Hypothalamus (tissue), 51 donors: ENCODE measurements around the gene FOXP3.

ENCODE experiments used
- DNase-seq, 51 donors: peaks; one replicate each; lab custom pipeline; 2025; lab: John Stamatoyannopoulos, UW

The FOXP3 gene

DNA sequence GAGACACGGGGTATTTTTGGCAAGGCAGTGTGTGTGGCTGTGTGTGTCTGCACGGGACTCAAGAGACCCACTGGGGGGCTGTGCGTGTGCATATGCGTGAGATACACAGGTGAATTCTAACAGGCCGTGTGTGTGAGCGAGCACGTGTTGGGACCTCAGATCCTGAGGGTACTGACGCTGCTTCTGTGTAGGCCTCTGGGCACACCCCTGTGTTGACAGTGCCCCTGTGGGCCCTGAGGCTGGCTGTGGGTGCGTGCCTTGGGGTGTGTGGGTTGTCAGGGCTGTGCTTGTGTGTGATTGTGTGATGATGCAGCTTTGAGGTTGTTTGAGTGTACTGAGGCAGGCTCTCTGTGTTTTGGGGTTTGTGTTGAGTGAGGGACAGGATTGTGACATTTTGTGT lies 13.9 kb downstream of the FOXP3 start:
- no peak for DNase-seq

DNA sequence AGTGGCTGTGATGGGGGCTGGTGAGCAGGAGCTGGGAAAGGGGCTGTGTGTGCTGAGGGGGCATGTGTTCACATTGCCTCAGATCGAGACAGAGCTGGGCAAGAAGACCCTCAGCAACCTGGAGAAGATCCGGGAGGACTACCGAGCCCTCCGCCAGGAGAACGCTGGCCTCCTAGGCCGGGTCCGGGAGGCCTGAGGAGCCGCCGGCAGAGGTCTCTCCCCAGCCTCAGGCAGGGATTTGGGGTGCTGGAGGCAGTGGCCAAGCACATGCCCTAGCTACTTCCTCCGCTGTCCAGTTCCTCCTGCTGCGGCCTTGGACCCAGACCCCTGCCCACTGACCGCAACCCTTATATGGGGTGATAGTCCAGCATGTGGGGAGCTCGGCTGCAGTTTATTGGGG lies 14.4 kb downstream of the FOXP3 start:
- DNase-seq, result no peak

DNA sequence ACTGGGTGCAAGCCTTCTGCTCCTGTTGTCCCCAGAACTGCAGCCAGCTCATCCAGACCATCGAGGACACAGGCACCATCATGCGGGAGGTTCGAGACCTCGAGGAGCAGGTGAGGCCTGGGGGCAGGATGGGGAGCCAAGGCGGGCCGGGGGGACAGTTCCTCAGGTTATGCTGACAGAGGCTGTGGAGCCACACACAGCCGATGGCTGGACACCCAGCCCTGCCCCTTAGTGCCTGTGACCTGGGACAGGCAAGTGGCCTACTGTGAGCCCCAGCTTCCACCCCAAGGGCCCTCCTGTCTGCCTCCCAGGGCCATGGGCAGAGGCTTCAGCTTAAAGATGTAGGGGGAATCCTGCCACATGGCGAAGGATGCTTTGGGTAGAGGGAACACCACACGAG lies 14.9 kb downstream of the FOXP3 start:
- DNase-seq, result no peak

DNA sequence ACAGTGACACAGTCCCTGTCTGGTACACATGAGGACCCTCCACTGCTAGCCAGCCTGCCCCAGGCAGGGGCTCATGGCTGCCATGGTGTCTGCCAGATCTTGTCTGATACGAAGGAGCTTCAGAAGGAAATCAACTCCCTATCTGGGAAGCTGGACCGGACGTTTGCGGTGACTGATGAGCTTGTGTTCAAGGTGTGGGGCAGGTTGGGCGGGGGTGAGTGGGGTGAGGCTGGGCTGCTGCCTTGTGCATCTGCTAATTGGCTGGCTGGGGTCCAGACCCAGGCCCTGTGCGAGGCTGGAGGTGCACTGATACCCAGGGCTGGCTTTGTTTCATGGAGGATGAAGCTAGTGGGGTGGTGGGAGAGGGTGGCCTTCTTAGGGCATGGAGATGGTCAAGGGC lies 15.4 kb downstream of the FOXP3 start:
- no peak for DNase-seq

GRCh38 chrX:49247916-49248811 lies 16.3 kb downstream of the FOXP3 start:
- no peak for DNase-seq

DNA sequence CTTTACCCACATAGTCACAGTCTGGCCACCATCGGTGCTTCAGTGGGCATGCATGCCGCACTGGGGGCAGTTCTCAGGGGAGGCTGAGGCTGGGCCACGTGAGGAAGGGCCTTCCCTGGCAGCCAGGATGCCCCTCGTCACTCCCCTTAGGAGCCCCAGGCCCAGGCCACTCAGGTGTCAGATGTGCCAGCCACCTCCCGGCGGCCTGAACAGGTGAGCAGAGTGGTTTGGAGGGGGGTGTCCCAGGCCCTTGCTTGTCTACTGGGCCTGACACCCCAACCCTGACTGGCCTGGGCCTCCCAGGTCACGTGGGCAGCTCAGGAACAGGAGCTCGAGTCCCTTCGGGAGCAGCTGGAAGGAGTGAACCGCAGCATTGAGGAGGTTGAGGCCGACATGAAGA lies 17.2 kb downstream of the FOXP3 start:
- no peak for DNase-seq

DNA sequence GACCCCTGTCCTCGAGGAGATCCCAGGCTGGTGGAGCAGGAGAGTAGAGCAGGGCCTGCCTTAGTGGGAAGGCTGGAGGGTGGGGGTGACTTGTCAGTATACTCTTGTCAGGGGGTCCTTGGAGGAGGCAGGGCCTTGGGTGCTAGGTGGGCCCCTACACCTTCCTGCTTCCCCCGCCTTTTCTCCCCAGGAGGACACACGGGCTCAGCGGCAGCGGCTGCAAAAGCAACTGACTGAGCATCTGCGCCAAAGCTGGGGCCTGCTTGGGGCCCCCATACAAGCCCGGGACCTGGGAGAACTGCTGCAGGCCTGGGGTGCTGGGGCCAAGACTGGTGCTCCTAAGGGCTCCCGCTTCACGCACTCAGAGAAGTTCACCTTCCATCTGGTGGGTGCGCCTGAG lies 18.0 kb downstream of the FOXP3 start:
- no peak for DNase-seq

GRCh38 chrX:49244207-49244606 lies 20.3 kb downstream of the FOXP3 start:
- DNase-seq, result no peak

DNA sequence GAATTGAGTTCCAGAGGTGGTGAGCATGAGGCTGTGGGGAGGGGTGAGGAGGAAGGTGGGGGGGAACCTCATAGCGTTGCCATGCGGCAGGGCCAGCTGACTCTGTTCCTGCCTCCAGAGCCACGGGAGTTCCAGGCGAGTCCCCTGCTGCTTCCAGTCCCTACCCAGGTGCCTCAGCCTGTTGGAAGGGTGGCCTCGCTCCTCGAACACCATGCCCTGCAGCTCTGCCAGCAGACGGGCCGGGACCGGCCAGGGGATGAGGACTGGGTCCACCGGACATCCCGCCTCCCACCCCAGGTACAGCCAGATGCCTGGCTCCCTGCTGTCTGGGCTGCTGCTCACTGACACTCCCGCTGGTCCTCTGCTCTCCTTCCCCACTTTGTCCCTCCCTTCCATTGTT lies 21.3 kb downstream of the FOXP3 start:
- DNase-seq, result no peak

DNA sequence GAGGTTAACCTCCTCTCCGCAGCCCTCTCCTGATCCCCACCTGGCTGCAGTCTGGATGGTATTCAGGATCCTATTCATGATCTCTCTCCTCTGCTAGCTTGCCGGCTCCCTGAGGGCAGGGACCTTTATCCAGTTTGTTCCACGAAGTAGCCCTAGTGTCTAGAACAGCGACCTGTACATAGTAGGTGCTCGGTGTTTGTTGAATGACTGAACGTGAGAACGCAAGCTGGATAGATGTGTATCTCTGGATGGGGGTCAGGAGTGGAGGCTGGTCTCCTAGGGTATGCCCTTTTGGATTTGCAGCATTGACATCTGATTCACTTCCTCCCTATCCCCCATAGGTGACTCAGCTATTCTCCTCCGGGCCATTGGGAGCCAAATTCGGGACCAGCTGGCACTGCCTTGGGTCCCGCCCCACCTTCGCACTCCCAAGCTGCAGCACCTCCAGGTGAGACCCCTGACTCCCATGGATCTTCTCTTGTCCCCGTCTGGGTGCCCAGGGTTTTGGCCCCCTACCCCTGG lies 21.9 kb downstream of the FOXP3 start:
- DNase-seq, result no peak

DNA sequence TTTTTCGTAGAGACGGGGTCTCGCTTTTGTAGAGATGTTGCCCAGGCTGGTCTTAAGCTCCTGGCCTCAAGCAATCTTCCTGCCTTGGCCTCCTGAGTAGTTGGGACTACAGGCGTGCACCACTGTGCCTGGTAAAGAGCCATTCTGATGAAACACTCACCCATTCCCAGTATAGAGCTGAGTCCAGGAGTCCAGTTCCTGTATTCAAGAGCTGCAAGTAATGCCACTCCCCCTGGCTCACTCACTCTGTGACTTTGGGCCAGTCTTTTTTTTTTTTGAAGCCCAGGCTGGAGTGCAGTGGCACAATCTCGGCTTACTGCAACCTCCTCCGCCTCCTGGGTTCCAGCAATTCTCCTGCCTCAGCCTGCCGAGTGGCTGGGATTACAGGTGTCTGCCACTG lies 25.8 kb downstream of the FOXP3 start:
- DNase-seq, result no peak

- DNase-seq, result peak in 1 of 51 donors; percentile 1
Measured at GRCh38 chrX:49237060-49237459, 27.4 kb downstream of the FOXP3 start.

DNA sequence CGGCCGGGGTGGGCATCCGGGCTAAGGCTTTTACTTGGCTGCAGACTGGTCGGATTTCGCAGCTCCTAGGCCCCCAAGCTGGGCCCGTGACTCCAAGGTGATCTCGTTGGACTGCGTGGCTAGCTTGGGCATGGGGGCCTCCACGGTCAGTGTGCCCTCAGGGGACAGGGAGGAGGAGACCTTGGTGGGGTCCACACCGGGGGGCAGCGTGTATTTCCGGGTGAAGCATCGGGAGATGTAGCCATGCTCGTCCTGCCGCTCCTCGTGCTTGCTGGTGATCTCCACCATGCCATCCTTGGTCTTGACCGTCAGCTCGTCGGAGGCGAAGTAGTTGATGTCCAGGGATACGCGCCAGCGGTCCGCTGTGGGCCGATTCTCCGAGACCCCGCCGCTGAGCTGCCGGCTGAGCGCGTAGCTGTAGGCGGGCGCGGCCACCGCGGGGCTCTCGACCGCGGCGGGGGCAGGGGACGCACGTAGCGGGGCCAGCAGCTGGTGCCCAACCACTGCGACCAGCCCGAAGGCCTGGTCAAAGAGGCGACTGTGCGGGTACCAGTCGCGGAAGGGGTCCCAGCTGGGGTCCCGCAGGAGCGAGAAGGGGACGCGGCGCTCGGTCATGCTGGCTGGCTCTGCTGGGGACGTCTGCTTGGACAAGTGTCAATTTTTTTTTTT lies 30.5 kb downstream of the FOXP3 start:
- DNase-seq, result no peak

DNA sequence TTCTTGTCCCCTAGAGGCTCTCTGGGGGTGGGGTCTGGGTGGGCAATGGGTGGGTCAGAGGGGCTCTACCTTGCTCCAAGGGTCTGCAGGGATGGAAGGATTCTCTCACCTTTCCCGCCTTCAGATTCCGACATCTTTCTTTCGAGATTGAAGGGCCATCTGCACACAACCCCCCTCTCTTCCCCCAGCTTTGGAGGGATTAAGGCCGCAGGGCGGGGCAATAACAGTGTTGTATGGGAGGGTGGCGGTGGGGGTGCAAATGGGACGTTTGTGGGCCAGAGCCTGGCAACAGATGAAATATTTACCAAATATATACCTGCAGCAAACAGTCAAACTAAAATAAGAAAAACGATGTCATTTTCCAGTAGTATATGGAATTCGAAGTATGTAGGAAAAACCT lies 31.3 kb downstream of the FOXP3 start, which contains the start of gene CACNA1F:
TSS of gene CACNA1F (minus strand) at position 165 of the 400 bp plus-strand sequence. CDS start at position 134, 31 bp downstream.
- DNase-seq, result no peak

DNA sequence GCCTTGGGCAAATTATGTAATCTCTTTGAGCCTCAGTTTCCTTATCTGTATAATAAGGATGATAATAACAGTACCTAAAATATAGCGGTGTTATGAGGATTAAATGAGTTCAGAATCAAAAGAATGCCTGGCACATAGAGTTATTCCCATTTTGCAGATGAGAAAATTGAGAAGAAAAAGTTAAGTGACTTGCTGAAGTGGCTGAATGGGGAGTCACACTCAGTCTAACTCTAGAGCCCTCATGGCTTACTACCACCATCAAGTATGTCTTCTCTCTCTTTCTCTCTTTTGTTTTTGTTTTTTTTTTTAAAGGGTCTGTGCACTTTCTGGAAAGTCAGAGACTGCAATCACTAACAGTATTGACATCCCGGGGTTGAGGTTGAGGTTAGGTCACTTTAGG lies 32.0 kb downstream of the FOXP3 start:
- no peak for DNase-seq

GRCh38 chrX:49231333-49232000 lies 33.0 kb downstream of the FOXP3 start:
- DNase-seq, result no peak

GRCh38 chrX:49230500-49231232 lies 33.8 kb downstream of the FOXP3 start:
- peak in 13 of 51 donors; percentile 0 to 17 (median 4) for DNase-seq

DNA sequence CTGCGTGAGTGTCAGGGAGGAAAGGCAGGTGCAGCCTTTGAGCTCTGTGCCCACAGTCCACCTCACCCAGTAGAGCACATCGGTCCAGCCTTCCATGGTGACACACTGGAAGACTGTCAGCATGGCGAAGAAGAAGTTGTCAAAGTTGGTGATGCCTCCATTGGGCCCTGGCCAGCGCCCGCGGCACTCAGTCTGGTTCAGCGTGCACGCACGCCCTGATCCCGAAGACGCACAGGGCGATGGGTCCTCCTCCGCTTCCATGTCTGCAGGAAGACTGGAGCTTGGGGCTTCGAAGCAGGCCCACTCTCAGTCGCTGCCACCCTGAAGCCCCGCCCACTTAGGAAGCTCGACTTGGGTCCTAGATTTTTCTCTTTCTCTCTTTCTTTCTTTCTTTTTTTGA lies 36.3 kb downstream of the FOXP3 start:
- no peak for DNase-seq

DNA sequence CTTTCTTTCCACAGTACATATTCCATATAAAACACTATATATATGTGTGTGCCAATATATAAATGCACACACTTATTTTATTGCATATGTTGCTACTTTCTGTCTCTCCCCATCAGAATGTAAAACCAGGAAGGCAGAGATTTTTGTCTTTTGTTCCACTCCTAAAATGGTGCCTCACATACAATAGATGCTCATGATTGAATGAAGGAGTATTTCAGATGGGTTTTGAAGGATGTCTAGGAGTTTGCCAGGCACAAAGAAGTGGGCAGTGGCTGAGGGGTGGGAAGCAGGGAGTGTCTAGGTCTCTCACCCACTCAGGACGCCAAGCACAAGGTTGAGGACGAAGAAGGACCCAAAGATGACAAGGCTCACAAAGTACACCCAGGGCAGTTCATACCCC lies 36.8 kb downstream of the FOXP3 start:
- DNase-seq, result no peak

- no peak for DNase-seq
Measured at GRCh38 chrX:49226946-49227345, 37.6 kb downstream of the FOXP3 start.

DNA sequence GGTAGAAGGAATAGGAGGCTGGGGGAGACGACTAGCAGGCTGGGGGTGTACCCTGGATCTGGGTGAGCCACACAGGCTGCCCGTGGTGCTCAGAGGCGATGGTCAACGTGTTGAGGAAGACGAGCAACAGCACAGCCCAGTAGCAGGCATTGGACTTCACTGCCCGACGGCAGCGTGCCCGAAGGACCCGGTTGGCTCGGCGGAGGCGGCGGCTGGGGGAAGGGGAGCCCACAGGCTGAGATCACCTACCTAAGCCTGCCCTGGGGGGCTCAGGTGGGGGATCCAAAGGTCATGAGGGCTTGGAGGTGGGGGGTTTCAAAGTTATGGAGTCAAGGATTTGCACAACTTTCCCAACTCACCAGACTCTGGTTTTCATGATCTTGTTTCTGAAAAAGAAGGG lies 38.7 kb downstream of the FOXP3 start:
- DNase-seq, result no peak
